SJSA1 (cell line): ENCODE measurements around the gene CDC123. TPM values are rescaled to one million over a fixed set of nuclear protein-coding genes. Genes with fewer than 3 reads are reported as not detected.
A peak's percentile ranks its signal among the peaks of the same experiment; 100 is the strongest.
"Not testable (repeated sequence)": the region's sequence is repeated elsewhere in the genome, so short reads cannot be mapped to it uniquely, and the experiment has no call there.

ENCODE experiments used
- DNase-seq, 2 experiments: peaks; one replicate each; pipeline ENCODE4 v3.0.0-alpha.2; 2015 to 2020; ENCODE audit warnings: low spot score in 2 of 2, low read depth in 1 of 2
- H3K27ac ChIP-seq: fragments of 250-450 bp; sonication (Bioruptor Pico); 2 replicates; pipeline ENCODE4 v1.5.1; 2020; ENCODE audit warnings: mild to moderate bottlenecking, moderate library complexity
- H3K27me3 ChIP-seq: fragments of 250-450 bp; sonication (Bioruptor Pico); replicated peaks from 2 replicates; pipeline ENCODE4 v1.5.1; 2020; ENCODE audit warnings: mild to moderate bottlenecking, moderate library complexity
- H3K36me3 ChIP-seq: fragments of 250-450 bp; sonication (Bioruptor Pico); 2 replicates; pipeline ENCODE4 v1.5.1; 2020; ENCODE audit warnings: mild to moderate bottlenecking
- H3K4me1 ChIP-seq: fragments of 250-450 bp; sonication (Bioruptor Pico); replicated peaks from 2 replicates; pipeline ENCODE4 v1.6.1; 2021; ENCODE audit warnings: mild to moderate bottlenecking
- H3K4me3 ChIP-seq: fragments of 250-450 bp; sonication (Bioruptor Pico); 2 replicates; pipeline ENCODE4 v1.5.1; 2020; ENCODE audit warnings: mild to moderate bottlenecking
- H3K9me3 ChIP-seq: fragments of 250-450 bp; sonication (Bioruptor Pico); replicated peaks from 2 replicates; pipeline ENCODE4 v1.5.1; 2020; ENCODE audit warnings: mild to moderate bottlenecking
- total RNA-seq: library from RNA; depleted of rRNA; stranded (reverse); fragments of >200 nt; shearing (Covaris generic); gene quantifications from 2 replicates; pipeline ENCODE4 v1.2.3, GENCODE V29; 2014; rRNA removed

Gene CDC123
- total RNA-seq, 1 experiment from 2014 or later = 125 TPM

GRCh38 chr10:12259988-12260387 lies 64.0 kb downstream of the CDC123 start:
- Histone ChIP-seq H3K4me1 (peaks cover 6% of the 10 kb centered on the region), H3K36me3 (no peaks in the 10 kb centered on the region), H3K27ac (no peak overlapping the region), H3K27me3 (no peaks in the 10 kb centered on the region), H3K9me3 (no peaks in the 10 kb centered on the region), H3K4me3 (no peak overlapping the region)
- DNase-seq = no peak

DNA sequence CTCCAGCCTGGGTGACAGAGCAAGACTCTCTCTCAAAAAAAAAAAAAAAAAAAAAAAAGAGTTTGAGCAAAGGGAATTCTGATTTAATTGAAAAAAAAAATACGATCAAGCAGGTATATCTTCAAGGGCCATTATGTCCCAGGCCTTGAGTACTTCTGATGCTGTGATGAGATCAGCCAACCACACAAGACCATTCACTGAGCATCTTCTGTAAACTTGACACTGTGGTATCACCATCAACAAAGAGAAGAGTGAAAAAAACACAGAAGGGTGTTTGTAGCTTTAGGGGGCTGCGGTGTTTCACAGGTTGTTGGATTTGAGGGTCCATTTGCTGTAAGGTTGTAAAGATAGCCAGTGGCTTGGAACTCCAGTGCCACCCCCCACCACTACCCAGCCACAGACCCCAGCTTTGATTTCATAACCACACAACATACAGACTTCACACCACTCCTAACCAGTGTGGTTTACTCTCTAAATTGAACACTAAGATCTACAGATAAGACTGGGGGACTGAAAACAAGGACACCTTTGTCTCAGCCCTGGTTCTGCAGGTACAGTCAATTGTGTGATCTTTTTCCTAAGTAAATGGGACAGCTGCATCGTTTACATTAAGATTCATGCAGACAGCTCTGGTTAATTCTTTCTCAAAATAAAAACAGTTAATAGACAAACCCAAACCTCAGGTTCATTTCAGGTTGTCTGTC lies 66.4 kb downstream of the CDC123 start:
- Histone ChIP-seq H3K4me3 (no peak overlapping the region), H3K27ac (no peak overlapping the region), H3K9me3 (no peaks in the 10 kb centered on the region), H3K36me3 (no peaks in the 10 kb centered on the region), H3K27me3 (no peaks in the 10 kb centered on the region), H3K4me1 (peaks cover 6% of the 10 kb centered on the region)
- no peak for DNase-seq

DNA sequence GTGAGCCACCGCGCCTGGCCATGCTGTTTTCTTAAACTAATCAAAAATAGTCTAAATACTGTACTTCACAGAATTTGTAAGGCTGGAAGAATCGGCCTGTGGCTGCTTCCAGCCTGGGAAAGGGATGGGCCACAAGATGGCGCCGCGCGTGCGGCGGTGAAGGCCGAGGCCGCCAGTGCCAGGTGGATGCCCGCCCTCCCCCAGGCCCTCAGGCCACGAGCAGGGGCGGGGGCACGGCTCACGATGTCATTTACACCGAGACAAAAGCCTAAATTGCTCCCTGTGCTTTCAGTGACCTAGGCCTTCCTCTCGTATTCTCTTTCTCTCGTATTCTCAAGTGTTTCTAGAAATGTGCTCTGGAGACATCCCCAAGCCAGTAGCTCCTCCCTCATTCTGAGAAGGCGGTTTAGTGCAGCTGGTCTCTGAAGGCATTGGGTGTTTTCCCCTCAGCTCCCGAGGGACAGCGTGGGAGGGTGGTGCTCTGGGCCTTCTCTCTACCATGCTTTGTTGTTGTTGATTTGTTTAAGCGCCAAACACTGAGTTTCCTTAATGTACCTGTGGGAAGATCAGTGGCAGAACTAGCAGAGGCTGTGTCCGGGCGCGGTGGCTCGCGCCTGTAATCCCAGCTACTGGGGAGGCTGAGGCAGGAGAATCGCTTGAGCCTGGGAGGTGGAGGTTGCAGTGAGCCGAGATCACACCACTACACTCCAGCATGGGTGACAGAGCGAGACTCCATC lies 68.4 kb downstream of the CDC123 start:
- Histone ChIP-seq H3K27ac (no peak overlapping the region; the same call in 1 of the 2 replicates), H3K36me3 (no peaks in the 10 kb centered on the region), H3K9me3 (no peaks in the 10 kb centered on the region), H3K27me3 (no peaks in the 10 kb centered on the region), H3K4me3 (peak overlapping the region; percentile 29), H3K4me1 (peaks cover 6% of the 10 kb centered on the region)
- DNase-seq = peak; percentile 68 to 84

DNA sequence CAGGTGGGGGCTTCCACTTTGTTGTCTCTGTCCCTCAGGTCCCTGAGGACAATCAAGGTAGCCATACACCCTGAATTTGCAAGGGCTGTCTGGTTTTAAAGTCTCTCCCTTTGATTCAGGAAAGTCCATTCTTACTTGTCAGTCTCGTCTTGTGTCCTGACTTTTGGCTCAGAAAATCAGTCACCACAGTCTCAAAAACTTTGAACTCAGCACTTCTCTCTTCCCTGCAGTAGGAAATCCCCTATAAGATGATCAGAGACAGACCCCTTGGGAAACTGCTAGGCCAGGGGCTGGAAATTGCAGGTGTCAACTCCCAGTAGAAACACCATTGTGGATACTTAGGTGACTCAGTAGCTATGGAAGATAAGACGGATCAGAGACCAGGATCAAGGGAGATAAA lies 73.1 kb downstream of the CDC123 start:
- DNase-seq = no peak
- peaks cover 15% of the 10 kb centered on the region for H3K4me1 ChIP-seq
- H3K27ac ChIP-seq = no peak overlapping the region
- H3K27me3 ChIP-seq = no peaks in the 10 kb centered on the region
- H3K9me3 ChIP-seq = 0 out of 2 replicates have a peak, but pooled peaks cover 3% of the 10 kb centered on the region
- no peak overlapping the region for H3K4me3 ChIP-seq
- no peaks in the 10 kb centered on the region for H3K36me3 ChIP-seq

- Histone ChIP-seq H3K9me3 (0 out of 2 replicates have a peak, but pooled peaks cover 3% of the 10 kb centered on the region), H3K27ac (no peak overlapping the region), H3K27me3 (no peaks in the 10 kb centered on the region), H3K4me3 (no peak overlapping the region), H3K4me1 (peaks cover 9% of the 10 kb centered on the region), H3K36me3 (no peaks in the 10 kb centered on the region)
- DNase-seq = no peak
Observed at GRCh38 chr10:12271210-12271540, 75.2 kb downstream of the CDC123 start.

GRCh38 chr10:12277862-12278261 lies 81.9 kb downstream of the CDC123 start:
- not testable (repeated sequence) for H3K9me3 ChIP-seq, H3K36me3 ChIP-seq, H3K4me1 ChIP-seq, DNase-seq, H3K27me3 ChIP-seq, H3K4me3 ChIP-seq, H3K27ac ChIP-seq

DNA sequence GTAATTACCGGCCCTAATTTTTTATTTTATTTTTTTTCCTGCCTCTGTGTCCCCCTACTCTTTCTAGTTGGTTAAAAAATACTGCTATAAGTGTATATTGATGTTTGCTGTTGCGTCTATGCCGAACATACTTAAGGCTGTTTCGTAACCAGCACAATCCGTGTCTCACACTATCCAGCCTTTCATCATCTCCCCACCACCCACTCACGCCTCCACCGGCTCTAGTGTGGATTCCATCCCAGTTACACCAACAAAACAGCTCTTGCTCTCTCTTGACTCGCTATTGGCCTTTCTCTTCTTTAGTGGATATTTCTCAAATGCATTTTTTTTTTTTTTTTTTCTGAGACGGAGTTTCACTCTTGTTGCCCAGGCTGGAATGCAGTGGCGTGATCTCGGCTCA lies 83.3 kb downstream of the CDC123 start:
- Histone ChIP-seq H3K4me1 (no peaks in the 10 kb centered on the region), H3K27ac (no peak overlapping the region), H3K27me3 (no peaks in the 10 kb centered on the region), H3K36me3 (no peaks in the 10 kb centered on the region), H3K4me3 (no peak overlapping the region), H3K9me3 (no peaks in the 10 kb centered on the region)
- DNase-seq = no peak

- H3K9me3 ChIP-seq = no peaks in the 10 kb centered on the region
- DNase-seq = no peak
- H3K27ac ChIP-seq = no peak overlapping the region
- H3K4me1 ChIP-seq = no peaks in the 10 kb centered on the region
- H3K4me3 ChIP-seq = no peak overlapping the region
- no peaks in the 10 kb centered on the region for H3K36me3 ChIP-seq
- H3K27me3 ChIP-seq = no peaks in the 10 kb centered on the region
Observed at GRCh38 chr10:12287772-12288171, 91.8 kb downstream of the CDC123 start.

GRCh38 chr10:12297784-12298183 lies 101.8 kb downstream of the CDC123 start:
- H3K27me3 ChIP-seq, H3K27ac ChIP-seq, H3K9me3 ChIP-seq, DNase-seq, H3K36me3 ChIP-seq, H3K4me3 ChIP-seq, H3K4me1 ChIP-seq: not testable (repeated sequence)

DNA sequence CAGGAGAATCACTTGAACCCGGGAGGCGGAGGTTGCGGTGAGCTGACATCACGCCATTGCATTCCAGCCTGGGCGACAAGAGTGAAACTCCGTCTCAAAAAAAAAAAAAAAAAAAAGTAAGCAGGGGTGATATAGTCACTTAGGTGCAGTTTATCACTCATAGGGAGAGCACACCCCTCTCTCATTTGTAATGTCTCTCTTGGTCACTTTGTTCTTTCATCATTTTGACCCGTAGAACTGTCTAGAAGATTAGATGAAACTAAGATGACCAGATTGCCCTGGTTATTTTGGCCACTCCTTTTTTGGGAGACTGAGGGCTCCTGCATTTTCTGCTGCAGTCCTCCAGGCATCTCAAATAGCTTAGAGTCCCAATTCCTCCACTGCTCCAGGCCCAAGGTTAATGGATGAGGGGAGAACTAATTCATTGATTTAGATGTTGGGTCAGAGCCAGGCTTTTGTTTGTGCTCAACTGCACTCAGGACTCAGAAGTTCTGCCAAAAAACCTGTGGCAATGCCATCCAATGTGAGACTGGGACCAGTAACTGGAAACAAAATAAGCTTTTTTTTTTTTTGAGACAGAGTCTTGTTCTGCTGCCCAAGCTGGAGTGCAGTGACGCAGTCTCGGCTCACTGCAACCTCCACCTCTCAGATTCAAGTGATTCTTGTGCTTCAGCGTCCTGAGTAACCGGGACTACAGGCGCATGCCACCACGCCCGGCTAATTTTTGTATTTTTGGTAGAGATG lies 103.4 kb downstream of the CDC123 start:
- no peaks in the 10 kb centered on the region for H3K27me3 ChIP-seq
- H3K4me1 ChIP-seq = no peaks in the 10 kb centered on the region
- H3K36me3 ChIP-seq = no peaks in the 10 kb centered on the region
- H3K9me3 ChIP-seq = no peaks in the 10 kb centered on the region
- no peak for DNase-seq
- H3K4me3 ChIP-seq = no peak overlapping the region
- H3K27ac ChIP-seq = no peak overlapping the region

Other genes starting within 250 kb of the CDC123 start
- 13.8 and 18.6 TPM in 2 replicates for gene UPF2, start 153.4 kb upstream of the CDC123 start, total RNA-seq
- 12.5 and 19.0 TPM in 2 replicates for gene DHTKD1, start 127.2 kb upstream of the CDC123 start, total RNA-seq
- gene SEC61A2, start 66.5 kb upstream of the CDC123 start, total RNA-seq = 4.4 and 7.7 TPM in 2 replicates
- gene NUDT5, start 297 bp upstream of the CDC123 start, total RNA-seq = 72.3 and 109 TPM in 2 replicates
- 3.8 and 3.9 TPM in 2 replicates for gene CAMK1D, start 153.4 kb downstream of the CDC123 start, total RNA-seq